Neural cell (in vitro differentiated cells): Measurements from ENCODE around the gene NOP56. TPM values are rescaled to one million over a fixed set of nuclear protein-coding genes. Genes with fewer than 3 reads are reported as not detected.

Experiments used
- H2AFZ ChIP-seq: fragments of 200-600, 300-800 bp; sonication (generic), shearing (Covaris generic); 2 replicates; pipeline ENCODE4 v1.6.0; 2014; ENCODE audit warnings: low read depth, mild to moderate bottlenecking, antibody characterized with exemption, low read length, moderate library complexity
- H3F3A ChIP-seq: fragments of 200-600 bp; shearing (Covaris generic); 2 replicates; pipeline ENCODE4 v1.6.1; 2016; ENCODE audit warnings: mild to moderate bottlenecking, moderate library complexity, mixed read lengths, antibody characterized with exemption, low read length; ENCODE audit not compliant: insufficient read depth, poor library complexity, severe bottlenecking
- H3K27ac ChIP-seq: fragments of 200-600, 300-800 bp; sonication (generic), shearing (Covaris generic); 2 replicates; pipeline ENCODE4 v1.5.1; 2014; ENCODE audit warnings: mild to moderate bottlenecking, low read length, moderate library complexity
- H3K27me3 ChIP-seq: fragments of 300-800, 200-600 bp; sonication (generic), shearing (Covaris generic); 2 replicates; pipeline ENCODE4 v1.6.0; 2014; ENCODE audit warnings: mild to moderate bottlenecking, low read depth, low read length, moderate library complexity; ENCODE audit not compliant: insufficient read depth
- H3K36me3 ChIP-seq: fragments of 300-800, 200-600 bp; sonication (generic), shearing (Covaris generic); 2 replicates; pipeline ENCODE4 v1.5.1; 2014; ENCODE audit warnings: mild to moderate bottlenecking, antibody characterized with exemption, low read length, moderate library complexity; ENCODE audit not compliant: insufficient read depth
- H3K4me2 ChIP-seq: fragments of 300-800, 200-600 bp; sonication (generic), shearing (Covaris generic); 2 replicates; pipeline ENCODE4 v1.6.0; 2014; ENCODE audit warnings: mild to moderate bottlenecking, low read length
- H3K4me3 ChIP-seq: fragments of 300-800, 200-600 bp; sonication (generic), shearing (Covaris generic); 2 replicates; pipeline ENCODE4 v1.5.1; 2014; ENCODE audit warnings: mild to moderate bottlenecking, low read length, moderate library complexity
- H3K79me2 ChIP-seq: fragments of 200-600 bp; shearing (Covaris generic); replicated peaks from 2 replicates; pipeline ENCODE4 v1.6.0; 2014; ENCODE audit warnings: mild to moderate bottlenecking, low read length, moderate library complexity; ENCODE audit not compliant: insufficient read depth
- H3K9ac ChIP-seq: fragments of 300-800, 200-600 bp; sonication (generic), shearing (Covaris generic); 2 replicates; pipeline ENCODE4 v1.6.1; 2016; ENCODE audit warnings: mild to moderate bottlenecking, low read length, mixed read lengths
- H3K9me2 ChIP-seq: fragments of 200-600 bp; shearing (Covaris generic); 2 replicates; pipeline ENCODE4 v1.6.1; 2016; ENCODE audit warnings: mild to moderate bottlenecking, low read length, mixed read lengths; ENCODE audit not compliant: insufficient read depth
- H3K9me3 ChIP-seq: fragments of 200-600, 300-800 bp; sonication (generic), shearing (Covaris generic); 2 replicates; pipeline ENCODE4 v1.6.1; 2016; ENCODE audit warnings: mild to moderate bottlenecking, mixed run types, low read length, moderate library complexity, mixed read lengths
- H4K20me1 ChIP-seq: fragments of 200-600 bp; shearing (Covaris generic); 2 replicates; pipeline ENCODE4 v1.6.1; 2016; ENCODE audit warnings: mild to moderate bottlenecking, mixed run types; ENCODE audit not compliant: insufficient read depth
- EP300 ChIP-seq: fragments of 450-650 bp; conservative IDR thresholded peaks from 2 replicates; pipeline ENCODE4 v1.6.1; 2014; ENCODE audit warnings: antibody characterized with exemption, mild to moderate bottlenecking, moderate library complexity; ENCODE audit not compliant: poor library complexity, severe bottlenecking
- EZH2 ChIP-seq: fragments of 200-600, 300-800 bp; shearing (Covaris generic), sonication (generic); IDR thresholded peaks from 2 replicates; pipeline ENCODE4 v1.6.1; 2014; ENCODE audit warnings: antibody characterized with exemption, low read length, borderline replicate concordance, mild to moderate bottlenecking; ENCODE audit not compliant: insufficient read depth, poor library complexity, severe bottlenecking
- MXI1 ChIP-seq: fragments of 450-650 bp; conservative IDR thresholded peaks from 2 replicates; pipeline ENCODE4 v1.6.1; 2014; ENCODE audit warnings: antibody characterized with exemption, mild to moderate bottlenecking; ENCODE audit not compliant: poor library complexity, severe bottlenecking
- POLR2AphosphoS5 ChIP-seq: IDR thresholded peaks from 2 replicates; pipeline ENCODE4 v1.6.1; 2012
- RAD21 ChIP-seq: fragments of 450-650 bp; conservative IDR thresholded peaks from 2 replicates; pipeline ENCODE4 v1.6.1; 2014; ENCODE audit warnings: antibody characterized with exemption, mild to moderate bottlenecking, moderate library complexity
- SMC3 ChIP-seq: fragments of 450-650 bp; conservative IDR thresholded peaks from 2 replicates; pipeline ENCODE4 v1.6.1; 2014; ENCODE audit warnings: antibody characterized with exemption, mild to moderate bottlenecking, moderate library complexity; ENCODE audit not compliant: poor library complexity
- TAF1 ChIP-seq: IDR thresholded peaks from 2 replicates; pipeline ENCODE4 v1.6.1; 2012; ENCODE audit warnings: low read depth
- polyA plus RNA-seq: library from polyadenylated mRNA; depleted of rRNA; stranded (reverse); fragments of >200 nt; gene quantifications from 2 replicates; pipeline ENCODE4 v1.2.3, GENCODE V29; 2014
- TF ChIP-seq, protein P1 (sequence below): IDR thresholded peaks from 2 replicates; pipeline ENCODE4 v1.6.1; 2012; ENCODE audit warnings: borderline replicate concordance
- TF ChIP-seq, protein P2 (sequence below): fragments of 450-650 bp; IDR thresholded peaks from 2 replicates; pipeline ENCODE4 v1.5.1; 2014; ENCODE audit warnings: antibody characterized with exemption, mild to moderate bottlenecking, moderate library complexity; ENCODE audit not compliant: poor library complexity, severe bottlenecking

The NOP56 gene
- polyA plus RNA-seq, 1 donor from 2014 or later: 188 TPM

DNA sequence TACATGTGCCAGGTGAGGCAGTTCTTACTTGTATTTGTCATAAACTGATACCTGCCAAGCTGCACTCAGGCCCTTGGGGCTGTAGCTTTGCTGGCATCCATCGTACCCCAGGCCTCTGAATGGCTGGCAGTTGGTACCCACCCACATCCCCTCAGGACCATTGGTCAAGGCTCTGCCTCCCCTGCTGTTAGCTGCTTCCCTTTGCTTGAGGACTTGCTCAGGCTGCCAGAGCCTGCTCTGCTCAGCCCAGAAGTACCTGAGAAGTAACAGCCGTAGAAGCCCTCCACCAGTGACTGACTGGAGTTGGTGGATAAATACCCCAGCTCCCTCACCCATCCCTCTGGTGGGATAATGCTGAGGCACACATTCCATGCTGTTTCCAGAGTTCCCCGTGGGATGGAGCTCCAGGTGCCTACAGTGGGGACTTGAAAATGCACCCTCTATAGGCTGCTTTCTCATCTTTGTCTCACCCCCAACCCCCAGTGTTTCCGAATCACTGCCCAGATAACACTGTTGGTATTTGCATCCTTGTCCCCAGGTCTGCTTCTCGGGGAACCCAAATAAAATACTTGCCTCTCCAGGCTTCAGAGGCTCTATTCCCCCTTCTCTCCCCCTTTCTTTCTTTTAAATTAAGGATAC is 47.5 kb downstream of the NOP56 start:
- no peak for TF ChIP-seq EZH2
- TF ChIP-seq, protein P1, sequence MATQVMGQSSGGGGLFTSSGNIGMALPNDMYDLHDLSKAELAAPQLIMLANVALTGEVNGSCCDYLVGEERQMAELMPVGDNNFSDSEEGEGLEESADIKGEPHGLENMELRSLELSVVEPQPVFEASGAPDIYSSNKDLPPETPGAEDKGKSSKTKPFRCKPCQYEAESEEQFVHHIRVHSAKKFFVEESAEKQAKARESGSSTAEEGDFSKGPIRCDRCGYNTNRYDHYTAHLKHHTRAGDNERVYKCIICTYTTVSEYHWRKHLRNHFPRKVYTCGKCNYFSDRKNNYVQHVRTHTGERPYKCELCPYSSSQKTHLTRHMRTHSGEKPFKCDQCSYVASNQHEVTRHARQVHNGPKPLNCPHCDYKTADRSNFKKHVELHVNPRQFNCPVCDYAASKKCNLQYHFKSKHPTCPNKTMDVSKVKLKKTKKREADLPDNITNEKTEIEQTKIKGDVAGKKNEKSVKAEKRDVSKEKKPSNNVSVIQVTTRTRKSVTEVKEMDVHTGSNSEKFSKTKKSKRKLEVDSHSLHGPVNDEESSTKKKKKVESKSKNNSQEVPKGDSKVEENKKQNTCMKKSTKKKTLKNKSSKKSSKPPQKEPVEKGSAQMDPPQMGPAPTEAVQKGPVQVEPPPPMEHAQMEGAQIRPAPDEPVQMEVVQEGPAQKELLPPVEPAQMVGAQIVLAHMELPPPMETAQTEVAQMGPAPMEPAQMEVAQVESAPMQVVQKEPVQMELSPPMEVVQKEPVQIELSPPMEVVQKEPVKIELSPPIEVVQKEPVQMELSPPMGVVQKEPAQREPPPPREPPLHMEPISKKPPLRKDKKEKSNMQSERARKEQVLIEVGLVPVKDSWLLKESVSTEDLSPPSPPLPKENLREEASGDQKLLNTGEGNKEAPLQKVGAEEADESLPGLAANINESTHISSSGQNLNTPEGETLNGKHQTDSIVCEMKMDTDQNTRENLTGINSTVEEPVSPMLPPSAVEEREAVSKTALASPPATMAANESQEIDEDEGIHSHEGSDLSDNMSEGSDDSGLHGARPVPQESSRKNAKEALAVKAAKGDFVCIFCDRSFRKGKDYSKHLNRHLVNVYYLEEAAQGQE: no peak
- no peak for TF ChIP-seq POLR2AphosphoS5
- no peak for TF ChIP-seq RAD21
- no peak for TF ChIP-seq TAF1
- no peak for TF ChIP-seq MXI1
- TF ChIP-seq, protein P2, sequence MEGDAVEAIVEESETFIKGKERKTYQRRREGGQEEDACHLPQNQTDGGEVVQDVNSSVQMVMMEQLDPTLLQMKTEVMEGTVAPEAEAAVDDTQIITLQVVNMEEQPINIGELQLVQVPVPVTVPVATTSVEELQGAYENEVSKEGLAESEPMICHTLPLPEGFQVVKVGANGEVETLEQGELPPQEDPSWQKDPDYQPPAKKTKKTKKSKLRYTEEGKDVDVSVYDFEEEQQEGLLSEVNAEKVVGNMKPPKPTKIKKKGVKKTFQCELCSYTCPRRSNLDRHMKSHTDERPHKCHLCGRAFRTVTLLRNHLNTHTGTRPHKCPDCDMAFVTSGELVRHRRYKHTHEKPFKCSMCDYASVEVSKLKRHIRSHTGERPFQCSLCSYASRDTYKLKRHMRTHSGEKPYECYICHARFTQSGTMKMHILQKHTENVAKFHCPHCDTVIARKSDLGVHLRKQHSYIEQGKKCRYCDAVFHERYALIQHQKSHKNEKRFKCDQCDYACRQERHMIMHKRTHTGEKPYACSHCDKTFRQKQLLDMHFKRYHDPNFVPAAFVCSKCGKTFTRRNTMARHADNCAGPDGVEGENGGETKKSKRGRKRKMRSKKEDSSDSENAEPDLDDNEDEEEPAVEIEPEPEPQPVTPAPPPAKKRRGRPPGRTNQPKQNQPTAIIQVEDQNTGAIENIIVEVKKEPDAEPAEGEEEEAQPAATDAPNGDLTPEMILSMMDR: no peak
- TF ChIP-seq SMC3: no peak
- no peak for TF ChIP-seq EP300
- Histone ChIP-seq H3K4me2 (no peak overlapping the region), H3F3A (no peaks in the 10 kb centered on the region), H3K9ac (no peak overlapping the region), H3K79me2 (no peaks in the 10 kb centered on the region), H3K9me2 (no peaks in the 10 kb centered on the region), H3K27me3 (peaks cover 3% of the 10 kb centered on the region), H2AFZ (no peak overlapping the region), H3K36me3 (no peaks in the 10 kb centered on the region), H3K27ac (no peak overlapping the region), H3K4me3 (no peak overlapping the region), H3K9me3 (no peaks in the 10 kb centered on the region), H4K20me1 (no peaks in the 10 kb centered on the region)

DNA sequence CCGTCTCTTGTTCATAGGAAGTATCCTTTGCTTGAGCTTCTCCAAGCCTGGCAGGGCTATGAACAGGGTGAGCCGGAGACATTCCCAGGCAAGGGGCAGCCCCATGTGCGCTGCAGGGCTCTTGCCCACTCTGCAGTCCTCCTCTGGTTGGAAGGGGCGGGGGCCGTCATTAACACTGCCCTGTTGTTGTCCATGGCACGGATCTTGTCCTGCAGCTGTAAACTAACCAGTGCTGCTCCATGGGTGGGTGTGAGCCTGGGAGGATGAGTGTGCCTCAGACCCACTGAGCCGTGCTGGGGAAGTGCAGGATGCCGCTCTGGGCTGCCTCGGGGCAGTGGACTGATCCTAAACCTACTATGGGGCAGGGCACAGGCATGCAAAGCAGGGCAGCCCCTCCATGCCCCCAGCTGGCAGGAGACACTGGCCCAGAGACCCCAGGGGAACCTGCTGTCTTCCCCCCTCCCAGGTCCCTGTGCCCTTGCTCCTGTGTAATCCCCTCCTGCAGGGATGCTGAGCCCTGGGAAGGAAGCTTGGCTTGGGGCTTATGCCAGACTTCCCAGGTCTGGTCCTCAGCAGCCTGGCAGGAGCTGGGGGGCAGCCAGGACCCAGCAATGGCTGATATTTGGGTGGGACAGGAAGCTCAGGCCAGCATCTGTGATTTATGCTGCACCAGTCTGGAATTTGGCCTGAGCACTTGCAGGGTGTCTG is 48.6 kb downstream of the NOP56 start:
- Histone ChIP-seq H3K9me2 (no peaks in the 10 kb centered on the region), H3K4me3 (no peak overlapping the region), H3K27ac (no peak overlapping the region), H3K4me2 (no peak overlapping the region), H3K36me3 (no peaks in the 10 kb centered on the region), H3K9ac (no peak overlapping the region), H3F3A (no peaks in the 10 kb centered on the region), H4K20me1 (no peaks in the 10 kb centered on the region), H3K9me3 (no peaks in the 10 kb centered on the region), H2AFZ (no peak overlapping the region), H3K27me3 (no peaks in the 10 kb centered on the region), H3K79me2 (no peaks in the 10 kb centered on the region)
- TF ChIP-seq TAF1: no peak
- TF ChIP-seq RAD21: no peak
- TF ChIP-seq, protein P2: no peak
- TF ChIP-seq, protein P1: no peak
- no peak for TF ChIP-seq EP300
- no peak for TF ChIP-seq MXI1
- no peak for TF ChIP-seq POLR2AphosphoS5
- no peak for TF ChIP-seq EZH2
- no peak for TF ChIP-seq SMC3
